GM12874 (cell line): ENCODE results near the gene AACS.

Experiments used
- TF ChIP-seq, protein P1 (sequence below): IDR thresholded peaks from 2 replicates; pipeline ENCODE4 v1.5.1; 2011; ENCODE audit warnings: low read depth, mild to moderate bottlenecking, control low read depth, low read length, moderate library complexity; ENCODE audit not compliant: insufficient read depth

AACS gene

DNA sequence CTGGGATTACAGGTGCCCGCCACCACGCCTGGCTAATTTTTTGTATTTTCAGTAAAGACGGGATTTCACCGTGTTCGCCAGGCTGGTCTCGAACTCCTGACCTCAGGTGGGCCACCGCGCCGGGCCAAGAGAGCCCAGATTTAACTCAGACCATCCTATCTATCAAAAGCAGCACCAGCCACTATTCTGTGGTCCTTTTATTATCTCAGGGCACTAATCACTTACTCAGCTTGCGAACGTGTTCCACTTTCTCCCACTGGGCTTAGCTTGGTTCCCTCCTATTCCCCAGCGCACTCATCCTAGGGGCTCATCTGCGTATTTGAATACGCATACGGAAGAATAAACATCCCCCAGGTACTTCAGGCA, 16.2 kb upstream of the AACS start:
- TF ChIP-seq, protein P1, sequence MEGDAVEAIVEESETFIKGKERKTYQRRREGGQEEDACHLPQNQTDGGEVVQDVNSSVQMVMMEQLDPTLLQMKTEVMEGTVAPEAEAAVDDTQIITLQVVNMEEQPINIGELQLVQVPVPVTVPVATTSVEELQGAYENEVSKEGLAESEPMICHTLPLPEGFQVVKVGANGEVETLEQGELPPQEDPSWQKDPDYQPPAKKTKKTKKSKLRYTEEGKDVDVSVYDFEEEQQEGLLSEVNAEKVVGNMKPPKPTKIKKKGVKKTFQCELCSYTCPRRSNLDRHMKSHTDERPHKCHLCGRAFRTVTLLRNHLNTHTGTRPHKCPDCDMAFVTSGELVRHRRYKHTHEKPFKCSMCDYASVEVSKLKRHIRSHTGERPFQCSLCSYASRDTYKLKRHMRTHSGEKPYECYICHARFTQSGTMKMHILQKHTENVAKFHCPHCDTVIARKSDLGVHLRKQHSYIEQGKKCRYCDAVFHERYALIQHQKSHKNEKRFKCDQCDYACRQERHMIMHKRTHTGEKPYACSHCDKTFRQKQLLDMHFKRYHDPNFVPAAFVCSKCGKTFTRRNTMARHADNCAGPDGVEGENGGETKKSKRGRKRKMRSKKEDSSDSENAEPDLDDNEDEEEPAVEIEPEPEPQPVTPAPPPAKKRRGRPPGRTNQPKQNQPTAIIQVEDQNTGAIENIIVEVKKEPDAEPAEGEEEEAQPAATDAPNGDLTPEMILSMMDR, result no peak

DNA sequence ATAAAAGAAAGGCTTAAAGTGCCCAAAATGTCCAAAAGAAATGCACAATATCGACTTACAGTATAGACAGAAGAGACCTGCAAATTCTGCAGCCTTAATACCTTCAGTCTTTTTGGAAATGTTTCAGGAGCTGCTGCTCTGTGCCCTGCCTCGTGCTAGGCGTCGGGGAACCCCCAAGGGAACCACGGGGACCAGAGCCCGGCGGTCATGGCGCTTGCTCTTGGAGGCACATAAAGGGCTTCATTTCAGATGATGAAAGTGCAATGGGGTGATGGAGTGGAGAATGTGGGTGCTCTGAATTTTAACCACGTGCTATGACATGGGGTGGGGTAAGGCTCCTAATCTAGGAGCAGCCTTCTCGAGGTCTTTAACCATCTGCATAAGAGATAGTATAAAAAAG, 14.8 kb upstream of the AACS start:
- TF ChIP-seq, protein P1, result no peak

DNA sequence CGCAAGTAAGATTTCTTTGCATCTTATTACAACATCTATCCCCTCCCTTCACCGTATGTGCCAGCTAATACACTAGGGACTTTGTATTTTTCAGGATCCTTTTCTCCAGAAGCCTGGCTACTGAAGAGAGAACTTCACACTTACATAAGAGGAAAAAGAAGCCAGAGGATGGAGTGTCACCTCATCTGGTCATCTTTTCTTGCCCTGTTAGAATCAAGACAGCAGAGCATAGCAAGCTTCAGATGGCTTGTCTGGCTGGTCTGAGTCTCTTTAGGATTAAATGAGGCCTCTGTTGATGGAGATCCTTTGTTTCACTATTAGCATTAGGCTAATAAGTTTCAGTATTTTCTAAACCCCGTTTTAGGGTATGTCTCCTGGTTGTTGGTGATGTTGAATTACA, 14.4 kb upstream of the AACS start:
- TF ChIP-seq, protein P1, result no peak

DNA sequence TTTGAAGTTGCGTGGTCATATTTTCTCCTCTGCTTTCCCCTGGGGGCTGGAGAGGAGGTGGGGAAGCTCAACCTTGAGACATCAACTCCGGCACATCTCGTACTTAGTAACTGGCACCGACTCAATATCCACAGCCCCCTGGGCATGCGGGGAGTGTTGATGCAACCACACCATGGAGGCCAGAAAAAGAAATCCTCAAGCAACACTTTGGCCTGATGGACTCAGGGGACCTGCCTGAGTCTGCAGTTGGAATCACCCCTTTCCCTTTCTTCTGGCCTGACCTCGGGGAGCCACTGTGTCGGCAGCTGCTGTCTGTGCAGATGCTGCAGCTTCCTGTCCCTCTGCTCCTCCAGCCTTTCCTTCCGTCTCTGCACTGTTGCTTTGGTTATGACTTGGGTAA, 11.4 kb upstream of the AACS start:
- TF ChIP-seq, protein P1, result no peak

DNA sequence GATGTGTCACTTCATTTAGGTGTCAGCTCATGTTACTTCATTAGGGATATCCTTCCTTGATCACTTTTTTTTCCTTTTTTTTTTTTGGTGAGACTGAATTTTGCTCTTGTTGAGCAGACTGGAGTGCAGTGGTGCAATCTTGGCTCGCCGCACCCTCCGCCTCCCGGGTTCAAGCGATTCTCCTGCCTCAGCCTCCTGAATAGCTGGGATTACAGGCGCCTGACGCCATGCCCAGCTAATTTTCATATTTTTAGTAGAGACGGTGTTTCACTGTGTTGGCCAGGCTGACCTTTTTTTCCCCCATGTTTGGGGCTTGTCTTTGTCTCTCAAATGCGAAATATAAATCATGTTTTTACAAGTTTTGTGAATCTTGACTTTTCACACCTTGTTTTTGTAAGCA, 9.6 kb upstream of the AACS start:
- TF ChIP-seq, protein P1, result no peak

DNA sequence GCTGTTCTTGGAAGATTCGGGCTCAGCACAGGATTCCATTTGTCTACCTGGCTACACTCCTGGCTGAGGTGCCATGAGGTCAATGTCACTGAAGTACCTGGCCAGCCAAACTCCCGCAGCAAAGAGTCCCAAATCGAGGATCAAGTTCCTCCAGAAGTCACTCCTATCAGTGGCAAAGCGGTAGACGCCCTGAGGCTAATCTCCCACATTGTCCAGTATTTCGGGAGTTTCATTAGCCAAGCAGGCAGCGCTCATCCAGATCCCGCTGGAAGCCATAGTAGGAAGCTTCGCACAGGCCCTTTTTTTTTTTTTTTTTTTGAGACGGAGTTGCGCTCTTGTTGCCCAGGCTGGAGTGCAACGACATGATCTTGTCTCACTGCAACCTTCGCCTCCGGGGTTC, 8.9 kb upstream of the AACS start:
- TF ChIP-seq, protein P1, result no peak

DNA sequence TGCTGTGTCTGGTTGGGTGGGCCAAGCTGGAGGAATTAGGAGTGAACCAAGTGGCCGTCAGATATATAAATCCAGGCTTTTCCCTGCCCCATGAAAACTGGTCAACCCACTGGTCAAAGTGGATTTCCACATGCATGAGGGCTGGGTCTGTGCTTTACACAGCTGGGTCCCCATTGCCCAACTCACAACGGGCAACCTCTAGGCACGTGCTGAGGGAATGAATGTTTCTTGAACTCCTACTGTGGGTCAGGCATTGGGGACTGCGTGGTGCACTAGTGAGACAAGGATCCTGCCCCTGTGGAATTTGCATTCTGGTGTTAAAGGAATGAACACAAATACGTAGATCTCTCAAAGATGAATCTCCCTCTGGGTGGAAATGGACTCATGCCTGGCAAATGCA, 7.5 kb upstream of the AACS start:
- TF ChIP-seq, protein P1, result no peak

DNA sequence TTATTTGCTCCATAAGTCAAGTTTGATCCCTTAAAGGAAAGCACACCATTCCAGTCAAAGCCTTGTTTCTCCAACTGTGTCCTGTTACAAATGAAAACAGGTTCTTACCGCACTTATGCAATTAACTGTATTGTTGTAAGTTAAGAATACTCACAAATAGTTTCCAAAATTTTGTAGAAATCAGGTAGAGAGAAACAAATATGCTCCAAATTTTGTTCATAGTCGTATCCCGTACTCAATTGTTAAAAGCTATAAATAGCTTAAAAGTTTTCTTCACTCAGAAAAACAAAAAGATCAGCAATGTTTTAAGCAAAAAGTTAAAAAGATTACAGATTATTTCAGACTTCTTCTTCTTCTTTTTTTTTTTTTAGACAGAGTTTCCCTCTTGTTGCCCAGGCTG, 4.0 kb upstream of the AACS start:
- TF ChIP-seq, protein P1, result no peak
